Measurements from ENCODE around the gene POU2AF1. TPM values are rescaled to one million over a fixed set of nuclear protein-coding genes. Genes with fewer than 3 reads are reported as not detected.

Gene POU2AF1
- total and polyA plus RNA-seq, 2 of the 13 experiments (the other 11 are each of a cell fraction or from before 2014, with no cell fraction given) = 1.9 to 3.6 TPM

GRCh38 chr11:111334532-111335502, 44.3 kb downstream of the POU2AF1 start:
- 3% methylated on average over 8 of the region's 9 CpGs for WGBS (ENCODE audit: low lambda C conversion rate)
- peak; percentile 92 for ATAC-seq
- Histone ChIP-seq H3K27ac (ENCODE audit: extremely low read length, insufficient read depth, low read length) (peak overlapping the region; percentile 78), H3K4me1 (ENCODE audit: insufficient read depth, low read length) (peaks cover 86% of the 10 kb centered on the region), H3K27me3 (ENCODE audit: control insufficient read depth in 1 of 2, insufficient read depth in 2 of 2, low read length in 2 of 2) (no peaks in the 10 kb centered on the region), H3K4me2 (ENCODE audit: low read depth, low read length) (peak overlapping the region; percentile 90), H3K9me3 (ENCODE audit: low read length) (peaks cover 6% of the 10 kb centered on the region), H4K20me1 (ENCODE audit: insufficient read depth, low read length) (no peaks in the 10 kb centered on the region), H3K36me3 (replicated peaks in 1 of 2; ENCODE audit: control insufficient read depth in 1 of 2, insufficient read depth in 2 of 2, low read length in 2 of 2) (no peaks in the 10 kb centered on the region), H3K79me2 (ENCODE audit: insufficient read depth, low read length) (no peaks in the 10 kb centered on the region), H3K4me3 (replicated peaks in 1 of 3; ENCODE audit: insufficient read depth in 1 of 3, low read depth in 2 of 3, low read length in 3 of 3) (peak overlapping the region; percentile 35 to 59 (median 49)), H2AFZ (ENCODE audit: low read length) (no peak overlapping the region), H3K9ac (ENCODE audit: insufficient read depth, low read depth, low read length) (peak overlapping the region; percentile 69)
- in situ Hi-C loops (cut with HindIII; ENCODE audit: extremely low pct_ligation_motif_present, low pct_unique_long_range_greater_than_20kb) (no loop called here), intact Hi-C loops (cut with micrococcal nuclease; ENCODE audit: unreplicated experiment) (loop anchor here (1.0 to 2.0 kb wide), 7 partner anchors 14 to 88 kb away; partner anchors contain the start of gene POU2AF3)
- DNase-seq (ENCODE audit: low spot score) = peak; percentile 99
- ChIA-PET POLR2A (interaction anchor here (1.0 to 8.2 kb wide), 20 partner anchors 8 to 455 kb away, joined by 3 to 197 read pairs (median 5); partner anchors contain the start of gene POU2AF3), CTCF (ENCODE audit: low intra/inter-chr PET ratio, low total read pairs) (interaction anchor here (1.4 to 2.1 kb wide), 3 partner anchors 25 to 88 kb away, joined by 3 to 6 read pairs (median 4); no protein-coding TSS in a partner anchor)
- FAIRE-seq = peak; percentile 90
- no TSS peak for BruUV-seq (replicated peaks)
- peak; percentile 36; the same call in 1 of the 2 replicates for TF ChIP-seq ATF3 (CRISPR knock-in tag; IDR thresholded peaks at IDR 0.05)
- TF ChIP-seq IKZF5 (CRISPR knock-in tag; IDR thresholded peaks at IDR 0.05) = peak; percentile 60; the same call in 1 of the 2 replicates
- no peak for TF ChIP-seq ZNF232 (CRISPR knock-in tag; IDR thresholded peaks at IDR 0.05; ENCODE audit: borderline replicate concordance)
- peak; percentile 72 for TF ChIP-seq FOXO1 (CRISPR knock-in tag; IDR thresholded peaks at IDR 0.05)
- TF ChIP-seq CREB1 (IDR thresholded peaks at IDR 0.05) = no peak
- TF ChIP-seq CREB1 (CRISPR knock-in tag; IDR thresholded peaks at IDR 0.05) = peak; percentile 54; the same call in 1 of the 2 replicates
- TF ChIP-seq MIER3 (CRISPR knock-in tag; IDR thresholded peaks at IDR 0.05; ENCODE audit: borderline replicate concordance) = peak; percentile 86; the same call in 1 of the 2 replicates
- peak; percentile 53; the same call in 1 of the 2 replicates for TF ChIP-seq ZNF557 (CRISPR knock-in tag; IDR thresholded peaks at IDR 0.05)
- TF ChIP-seq POGZ (CRISPR knock-in tag; IDR thresholded peaks at IDR 0.05) = peak; percentile 89
- no peak for TF ChIP-seq LBX2 (CRISPR knock-in tag; IDR thresholded peaks at IDR 0.05; ENCODE audit: borderline replicate concordance)
- TF ChIP-seq POLR2AphosphoS5 (IDR thresholded peaks at IDR 0.05; ENCODE audit: low read depth, low read length) = peak; percentile 66
- no peak for TF ChIP-seq IRX3 (CRISPR knock-in tag; IDR thresholded peaks at IDR 0.05; ENCODE audit: borderline replicate concordance, low read depth)
- TF ChIP-seq NCOR1 (IDR thresholded peaks at IDR 0.05; ENCODE audit: borderline replicate concordance, low read length) = peak; percentile 84; the same call in 1 of the 2 replicates
- TF ChIP-seq BCL6 (CRISPR knock-in tag; IDR thresholded peaks at IDR 0.05) = peak; percentile 84
- TF ChIP-seq ZNF34 (CRISPR knock-in tag; IDR thresholded peaks at IDR 0.05; ENCODE audit: borderline replicate concordance) = no peak; the same call in 1 of the 2 replicates
- TF ChIP-seq NFYC (CRISPR knock-in tag; IDR thresholded peaks at IDR 0.05) = no peak; the same call in 1 of the 2 replicates
- no peak for TF ChIP-seq CEBPB (IDR thresholded peaks at IDR 0.05; ENCODE audit: borderline replicate concordance, low read depth, low read length)
- TF ChIP-seq ZNF101 (CRISPR knock-in tag; IDR thresholded peaks at IDR 0.05; ENCODE audit: borderline replicate concordance, low read depth) = no peak
- peak; percentile 73; the same call in 1 of the 2 replicates for TF ChIP-seq ARNTL (CRISPR knock-in tag; IDR thresholded peaks at IDR 0.05)
- TF ChIP-seq JARID2 (CRISPR knock-in tag; IDR thresholded peaks at IDR 0.05; ENCODE audit: insufficient replicate concordance) = peak; percentile 32
